GM12875 (cell line): ENCODE data around the gene CLUH.

Experiments used
- H3K4me3 ChIP-seq: one replicate; pipeline ENCODE4 v1.5.1; 2011; ENCODE audit warnings: low read depth, low read length, control low read depth
- TF ChIP-seq, protein P1 (sequence below): IDR thresholded peaks from 2 replicates; pipeline ENCODE4 v1.5.1; 2011; ENCODE audit warnings: low read depth, mild to moderate bottlenecking, control low read depth, inconsistent platforms, low read length, moderate library complexity, borderline replicate concordance; ENCODE audit not compliant: insufficient read depth

Gene CLUH, protein sequence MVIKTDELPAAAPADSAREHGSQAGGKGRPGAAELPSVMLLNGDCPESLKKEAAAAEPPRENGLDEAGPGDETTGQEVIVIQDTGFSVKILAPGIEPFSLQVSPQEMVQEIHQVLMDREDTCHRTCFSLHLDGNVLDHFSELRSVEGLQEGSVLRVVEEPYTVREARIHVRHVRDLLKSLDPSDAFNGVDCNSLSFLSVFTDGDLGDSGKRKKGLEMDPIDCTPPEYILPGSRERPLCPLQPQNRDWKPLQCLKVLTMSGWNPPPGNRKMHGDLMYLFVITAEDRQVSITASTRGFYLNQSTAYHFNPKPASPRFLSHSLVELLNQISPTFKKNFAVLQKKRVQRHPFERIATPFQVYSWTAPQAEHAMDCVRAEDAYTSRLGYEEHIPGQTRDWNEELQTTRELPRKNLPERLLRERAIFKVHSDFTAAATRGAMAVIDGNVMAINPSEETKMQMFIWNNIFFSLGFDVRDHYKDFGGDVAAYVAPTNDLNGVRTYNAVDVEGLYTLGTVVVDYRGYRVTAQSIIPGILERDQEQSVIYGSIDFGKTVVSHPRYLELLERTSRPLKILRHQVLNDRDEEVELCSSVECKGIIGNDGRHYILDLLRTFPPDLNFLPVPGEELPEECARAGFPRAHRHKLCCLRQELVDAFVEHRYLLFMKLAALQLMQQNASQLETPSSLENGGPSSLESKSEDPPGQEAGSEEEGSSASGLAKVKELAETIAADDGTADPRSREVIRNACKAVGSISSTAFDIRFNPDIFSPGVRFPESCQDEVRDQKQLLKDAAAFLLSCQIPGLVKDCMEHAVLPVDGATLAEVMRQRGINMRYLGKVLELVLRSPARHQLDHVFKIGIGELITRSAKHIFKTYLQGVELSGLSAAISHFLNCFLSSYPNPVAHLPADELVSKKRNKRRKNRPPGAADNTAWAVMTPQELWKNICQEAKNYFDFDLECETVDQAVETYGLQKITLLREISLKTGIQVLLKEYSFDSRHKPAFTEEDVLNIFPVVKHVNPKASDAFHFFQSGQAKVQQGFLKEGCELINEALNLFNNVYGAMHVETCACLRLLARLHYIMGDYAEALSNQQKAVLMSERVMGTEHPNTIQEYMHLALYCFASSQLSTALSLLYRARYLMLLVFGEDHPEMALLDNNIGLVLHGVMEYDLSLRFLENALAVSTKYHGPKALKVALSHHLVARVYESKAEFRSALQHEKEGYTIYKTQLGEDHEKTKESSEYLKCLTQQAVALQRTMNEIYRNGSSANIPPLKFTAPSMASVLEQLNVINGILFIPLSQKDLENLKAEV (N-terminal part only)

DNA sequence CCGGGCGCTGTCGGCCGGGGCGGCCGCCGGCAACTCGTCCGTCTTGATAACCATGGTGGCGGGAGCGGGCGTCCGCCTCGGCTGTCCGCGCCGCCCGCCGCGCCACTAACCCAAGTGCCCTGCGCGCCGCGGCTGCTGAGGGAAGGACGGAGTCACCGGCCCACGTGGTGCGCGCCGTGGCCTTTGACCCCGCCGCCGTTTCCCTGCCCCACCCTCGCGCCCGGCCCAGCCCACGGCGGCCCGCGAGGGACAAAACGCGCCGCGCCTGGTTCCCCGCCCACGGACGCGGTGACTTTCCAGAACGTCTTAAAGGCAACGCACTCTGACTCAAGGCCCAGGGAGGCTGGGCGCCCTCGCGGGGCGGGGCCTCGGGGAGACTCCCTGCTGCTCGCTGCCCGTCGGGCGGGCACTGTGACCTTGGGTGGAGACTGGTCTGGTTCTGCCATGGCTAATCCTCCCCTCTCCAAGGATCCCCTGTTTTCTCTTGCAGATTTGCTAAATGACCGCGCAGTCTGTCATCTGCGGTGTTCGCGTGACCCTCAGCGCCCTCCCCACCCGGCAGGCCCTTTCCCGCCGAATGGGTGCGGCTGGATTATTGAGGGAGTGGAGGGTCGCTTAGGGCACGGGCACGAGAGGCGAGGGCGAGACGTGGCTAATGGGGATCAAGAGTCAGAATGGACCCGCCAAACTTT lies at the start of gene CLUH:
CLUH (minus strand) TSS at position 157 of the 692 bp plus-strand sequence; CDS start at position 54, 103 bp downstream.
- TF ChIP-seq, protein P1, sequence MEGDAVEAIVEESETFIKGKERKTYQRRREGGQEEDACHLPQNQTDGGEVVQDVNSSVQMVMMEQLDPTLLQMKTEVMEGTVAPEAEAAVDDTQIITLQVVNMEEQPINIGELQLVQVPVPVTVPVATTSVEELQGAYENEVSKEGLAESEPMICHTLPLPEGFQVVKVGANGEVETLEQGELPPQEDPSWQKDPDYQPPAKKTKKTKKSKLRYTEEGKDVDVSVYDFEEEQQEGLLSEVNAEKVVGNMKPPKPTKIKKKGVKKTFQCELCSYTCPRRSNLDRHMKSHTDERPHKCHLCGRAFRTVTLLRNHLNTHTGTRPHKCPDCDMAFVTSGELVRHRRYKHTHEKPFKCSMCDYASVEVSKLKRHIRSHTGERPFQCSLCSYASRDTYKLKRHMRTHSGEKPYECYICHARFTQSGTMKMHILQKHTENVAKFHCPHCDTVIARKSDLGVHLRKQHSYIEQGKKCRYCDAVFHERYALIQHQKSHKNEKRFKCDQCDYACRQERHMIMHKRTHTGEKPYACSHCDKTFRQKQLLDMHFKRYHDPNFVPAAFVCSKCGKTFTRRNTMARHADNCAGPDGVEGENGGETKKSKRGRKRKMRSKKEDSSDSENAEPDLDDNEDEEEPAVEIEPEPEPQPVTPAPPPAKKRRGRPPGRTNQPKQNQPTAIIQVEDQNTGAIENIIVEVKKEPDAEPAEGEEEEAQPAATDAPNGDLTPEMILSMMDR: no peak
- peak within 1 kb of the TSS; percentile 72 for H3K4me3 ChIP-seq

DNA sequence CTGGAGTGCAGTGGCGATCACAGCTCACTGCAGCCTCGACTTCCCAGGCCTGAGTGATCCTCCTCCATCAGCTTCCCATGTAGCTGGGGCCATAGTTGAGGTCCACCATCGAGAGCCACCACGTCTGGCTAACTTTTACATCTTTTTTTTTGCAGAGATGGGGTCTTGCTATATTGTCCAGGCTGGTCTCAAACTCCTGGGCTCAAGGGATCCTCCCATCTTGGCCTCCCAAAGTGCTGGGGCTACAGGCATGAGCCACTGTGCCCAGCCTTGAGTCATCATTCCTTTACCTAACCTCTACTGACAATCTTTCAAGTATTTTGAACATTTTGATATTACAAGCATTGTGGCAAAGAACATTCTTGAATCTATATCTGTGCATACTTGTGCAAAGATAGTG lies 47.3 kb upstream of the CLUH start:
- no peak overlapping the region for H3K4me3 ChIP-seq
- TF ChIP-seq, protein P1: no peak

DNA sequence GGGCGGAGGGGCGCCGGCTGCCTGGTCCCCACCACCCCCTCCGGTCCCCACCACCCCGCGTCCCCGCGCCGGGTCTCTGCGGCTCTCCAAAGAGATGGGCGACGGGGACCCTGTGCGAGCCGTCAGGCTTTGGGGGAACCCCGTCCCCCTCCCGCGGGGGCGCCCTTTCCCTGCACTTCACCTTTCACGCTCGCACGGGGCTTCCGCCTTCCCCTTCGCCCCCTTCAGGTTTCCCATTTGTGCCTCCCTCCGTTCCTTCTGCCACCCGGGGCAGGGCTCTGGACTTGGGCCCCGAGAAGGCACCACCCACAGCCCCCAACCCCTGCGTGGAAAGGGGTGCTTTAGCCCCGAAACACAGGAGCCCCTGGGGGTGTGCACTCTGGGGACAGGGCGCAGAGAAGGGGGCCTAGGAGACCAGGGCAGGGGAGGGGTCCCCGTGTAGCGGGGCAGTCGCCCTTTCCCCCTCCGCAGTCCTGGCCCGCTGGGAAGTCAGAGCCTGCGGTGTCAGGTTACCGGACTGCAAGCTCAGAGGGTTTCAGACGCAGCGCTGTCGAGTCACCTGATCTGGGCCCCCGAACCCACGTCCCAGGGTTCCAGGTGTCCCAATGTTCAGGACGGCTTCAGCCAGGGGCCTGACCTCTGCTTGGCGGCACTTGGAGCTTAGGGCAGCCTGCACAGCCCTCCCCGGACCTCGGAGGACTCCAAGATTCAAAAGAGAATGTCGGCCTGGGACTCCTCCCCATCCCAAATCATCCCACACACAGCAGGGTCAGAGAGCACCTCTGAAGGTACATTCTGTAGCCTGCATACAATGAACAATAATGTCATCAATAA lies 44.5 kb upstream of the CLUH start:
- TF ChIP-seq, protein P1: no peak
- no peak overlapping the region for H3K4me3 ChIP-seq

DNA sequence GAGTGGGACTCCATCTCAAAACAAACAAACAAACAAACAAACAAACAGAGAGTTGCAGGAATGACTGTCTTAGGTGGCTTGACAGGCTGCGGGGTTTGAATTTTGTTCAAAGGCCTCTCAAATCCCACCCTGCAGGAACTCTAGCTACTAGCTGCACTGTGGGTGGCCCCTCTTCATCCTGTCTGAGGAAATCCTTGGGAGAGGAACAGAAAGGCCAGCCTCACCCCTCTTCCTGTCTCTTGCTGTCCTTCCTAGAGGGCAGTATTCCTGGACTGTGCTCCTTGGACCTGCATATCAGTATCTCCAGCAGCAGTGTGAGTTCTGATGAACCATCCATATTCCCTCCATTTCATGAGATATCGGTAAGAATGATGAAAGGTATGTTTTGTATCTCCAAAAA lies 39.9 kb upstream of the CLUH start:
- no peak overlapping the region for H3K4me3 ChIP-seq
- TF ChIP-seq, protein P1: no peak

DNA sequence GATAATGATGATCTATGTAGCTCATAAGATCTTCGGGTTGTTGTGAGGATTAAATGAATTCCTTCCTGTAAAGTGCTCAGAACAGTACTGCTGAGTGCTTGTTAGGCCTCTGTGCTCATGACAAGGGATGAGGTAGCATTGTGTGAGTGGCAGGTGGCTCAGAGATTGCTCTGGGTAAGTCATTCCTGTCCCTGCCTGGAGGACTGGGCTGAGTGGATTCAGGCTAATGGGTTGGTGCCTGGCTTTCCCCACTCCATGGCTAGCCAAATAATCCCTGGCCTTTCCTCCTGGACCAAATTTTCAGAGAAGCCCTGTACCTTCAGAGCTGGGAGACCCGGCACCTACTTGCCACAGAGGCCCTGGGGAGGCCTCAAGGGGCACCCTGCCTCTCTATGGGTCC lies 39.2 kb upstream of the CLUH start:
- TF ChIP-seq, protein P1: no peak
- no peak overlapping the region for H3K4me3 ChIP-seq
